ENCODE data around the gene TMEM198. TPM values are rescaled to one million over a fixed set of nuclear protein-coding genes. Genes with fewer than 3 reads are reported as not detected.

The TMEM198 gene
- total and polyA plus RNA-seq, 2 experiments from 2014 or later = 5.6 to 13.7 TPM

GRCh38 chr2:219538504-219538951 lies 5.3 kb upstream of the TMEM198 start:
- H3K27ac Mint-ChIP-seq = no peak overlapping the region; the same call in 1 of the 2 replicates
- Histone ChIP-seq H2AFZ (no peak overlapping the region), H3K79me2 (replicated peaks; ENCODE audit: insufficient read depth) (peaks cover 14% of the 10 kb centered on the region), H4K20me1 (replicated peaks; ENCODE audit: insufficient read depth) (peaks cover 18% of the 10 kb centered on the region), H3K36me3 (ENCODE audit: insufficient read depth) (peaks cover 9% of the 10 kb centered on the region), H3F3A (replicated peaks; ENCODE audit: low read depth) (peaks cover 19% of the 10 kb centered on the region; the same call in 1 of the 2 replicates), H3K4me2 (peak overlapping the region; percentile 69; the same call in 1 of the 2 replicates), H3K27ac (ENCODE audit: low read depth) (0 out of 2 replicates have a peak overlapping the region, but pooled peaks have one; percentile 55), H3K9me2 (ENCODE audit: insufficient read depth) (no peaks in the 10 kb centered on the region), H3K4me3 (peak overlapping the region; percentile 17; the same call in 1 of the 2 replicates), H3K4me1 (ENCODE audit: insufficient read depth) (peaks cover 29% of the 10 kb centered on the region), H3K27me3 (ENCODE audit: insufficient read depth) (peaks cover 6% of the 10 kb centered on the region; the same call in 1 of the 2 replicates)
- H3K27me3 Mint-ChIP-seq (ENCODE audit: insufficient read depth, low read depth, poor library complexity) = peaks cover 30% of the 10 kb centered on the region
- ATAC-seq (peak; percentile 2), DNase-seq (ENCODE audit: low spot score) (no peak)
- no peaks in the 10 kb centered on the region; the same call in 2 of the 3 replicates for H3K9me3 Mint-ChIP-seq
- H3K4me1 Mint-ChIP-seq = peaks cover 36% of the 10 kb centered on the region
- no peak overlapping the region; the same call in 2 of the 3 replicates for H3K4me3 Mint-ChIP-seq
- peaks cover 30% of the 10 kb centered on the region for H3K36me3 Mint-ChIP-seq (ENCODE audit: low read depth)
- no peak for TF ChIP-seq JUNB (IDR thresholded peaks at IDR 0.05; ENCODE audit: unreplicated experiment)
- no peak for TF ChIP-seq EZH2 (IDR thresholded peaks at IDR 0.05; ENCODE audit: low read depth, unreplicated experiment)
- TF ChIP-seq ETS1 (IDR thresholded peaks at IDR 0.05) = no peak
- TF ChIP-seq ZNF114 (CRISPR knock-in tag; IDR thresholded peaks at IDR 0.05) = no peak
- TF ChIP-seq CREB1 (CRISPR knock-in tag; IDR thresholded peaks at IDR 0.05; ENCODE audit: low read depth) = no peak
- TF ChIP-seq, protein P1, sequence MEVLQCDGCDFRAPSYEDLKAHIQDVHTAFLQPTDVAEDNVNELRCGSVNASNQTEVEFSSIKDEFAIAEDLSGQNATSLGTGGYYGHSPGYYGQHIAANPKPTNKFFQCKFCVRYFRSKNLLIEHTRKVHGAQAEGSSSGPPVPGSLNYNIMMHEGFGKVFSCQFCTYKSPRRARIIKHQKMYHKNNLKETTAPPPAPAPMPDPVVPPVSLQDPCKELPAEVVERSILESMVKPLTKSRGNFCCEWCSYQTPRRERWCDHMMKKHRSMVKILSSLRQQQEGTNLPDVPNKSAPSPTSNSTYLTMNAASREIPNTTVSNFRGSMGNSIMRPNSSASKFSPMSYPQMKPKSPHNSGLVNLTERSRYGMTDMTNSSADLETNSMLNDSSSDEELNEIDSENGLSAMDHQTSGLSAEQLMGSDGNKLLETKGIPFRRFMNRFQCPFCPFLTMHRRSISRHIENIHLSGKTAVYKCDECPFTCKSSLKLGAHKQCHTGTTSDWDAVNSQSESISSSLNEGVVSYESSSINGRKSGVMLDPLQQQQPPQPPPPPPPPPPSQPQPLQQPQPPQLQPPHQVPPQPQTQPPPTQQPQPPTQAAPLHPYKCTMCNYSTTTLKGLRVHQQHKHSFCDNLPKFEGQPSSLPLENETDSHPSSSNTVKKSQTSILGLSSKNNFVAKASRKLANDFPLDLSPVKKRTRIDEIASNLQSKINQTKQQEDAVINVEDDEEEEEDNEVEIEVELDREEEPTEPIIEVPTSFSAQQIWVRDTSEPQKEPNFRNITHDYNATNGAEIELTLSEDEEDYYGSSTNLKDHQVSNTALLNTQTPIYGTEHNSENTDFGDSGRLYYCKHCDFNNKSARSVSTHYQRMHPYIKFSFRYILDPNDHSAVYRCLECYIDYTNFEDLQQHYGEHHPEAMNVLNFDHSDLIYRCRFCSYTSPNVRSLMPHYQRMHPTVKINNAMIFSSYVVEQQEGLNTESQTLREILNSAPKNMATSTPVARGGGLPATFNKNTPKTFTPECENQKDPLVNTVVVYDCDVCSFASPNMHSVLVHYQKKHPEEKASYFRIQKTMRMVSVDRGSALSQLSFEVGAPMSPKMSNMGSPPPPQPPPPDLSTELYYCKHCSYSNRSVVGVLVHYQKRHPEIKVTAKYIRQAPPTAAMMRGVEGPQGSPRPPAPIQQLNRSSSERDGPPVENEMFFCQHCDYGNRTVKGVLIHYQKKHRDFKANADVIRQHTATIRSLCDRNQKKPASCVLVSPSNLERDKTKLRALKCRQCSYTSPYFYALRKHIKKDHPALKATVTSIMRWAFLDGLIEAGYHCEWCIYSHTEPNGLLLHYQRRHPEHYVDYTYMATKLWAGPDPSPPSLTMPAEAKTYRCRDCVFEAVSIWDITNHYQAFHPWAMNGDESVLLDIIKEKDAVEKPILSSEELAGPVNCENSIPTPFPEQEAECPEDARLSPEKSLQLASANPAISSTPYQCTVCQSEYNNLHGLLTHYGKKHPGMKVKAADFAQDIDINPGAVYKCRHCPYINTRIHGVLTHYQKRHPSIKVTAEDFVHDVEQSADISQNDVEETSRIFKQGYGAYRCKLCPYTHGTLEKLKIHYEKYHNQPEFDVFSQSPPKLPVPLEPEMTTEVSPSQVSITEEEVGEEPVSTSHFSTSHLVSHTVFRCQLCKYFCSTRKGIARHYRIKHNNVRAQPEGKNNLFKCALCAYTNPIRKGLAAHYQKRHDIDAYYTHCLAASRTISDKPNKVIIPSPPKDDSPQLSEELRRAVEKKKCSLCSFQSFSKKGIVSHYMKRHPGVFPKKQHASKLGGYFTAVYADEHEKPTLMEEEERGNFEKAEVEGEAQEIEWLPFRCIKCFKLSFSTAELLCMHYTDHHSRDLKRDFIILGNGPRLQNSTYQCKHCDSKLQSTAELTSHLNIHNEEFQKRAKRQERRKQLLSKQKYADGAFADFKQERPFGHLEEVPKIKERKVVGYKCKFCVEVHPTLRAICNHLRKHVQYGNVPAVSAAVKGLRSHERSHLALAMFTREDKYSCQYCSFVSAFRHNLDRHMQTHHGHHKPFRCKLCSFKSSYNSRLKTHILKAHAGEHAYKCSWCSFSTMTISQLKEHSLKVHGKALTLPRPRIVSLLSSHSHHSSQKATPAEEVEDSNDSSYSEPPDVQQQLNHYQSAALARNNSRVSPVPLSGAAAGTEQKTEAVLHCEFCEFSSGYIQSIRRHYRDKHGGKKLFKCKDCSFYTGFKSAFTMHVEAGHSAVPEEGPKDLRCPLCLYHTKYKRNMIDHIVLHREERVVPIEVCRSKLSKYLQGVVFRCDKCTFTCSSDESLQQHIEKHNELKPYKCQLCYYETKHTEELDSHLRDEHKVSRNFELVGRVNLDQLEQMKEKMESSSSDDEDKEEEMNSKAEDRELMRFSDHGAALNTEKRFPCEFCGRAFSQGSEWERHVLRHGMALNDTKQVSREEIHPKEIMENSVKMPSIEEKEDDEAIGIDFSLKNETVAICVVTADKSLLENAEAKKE (CRISPR knock-in tag; IDR thresholded peaks at IDR 0.05) = no peak

Data from GM23338 (cell line).